ENCODE measurements around the gene HDAC9.

- TF ChIP-seq, protein P1, sequence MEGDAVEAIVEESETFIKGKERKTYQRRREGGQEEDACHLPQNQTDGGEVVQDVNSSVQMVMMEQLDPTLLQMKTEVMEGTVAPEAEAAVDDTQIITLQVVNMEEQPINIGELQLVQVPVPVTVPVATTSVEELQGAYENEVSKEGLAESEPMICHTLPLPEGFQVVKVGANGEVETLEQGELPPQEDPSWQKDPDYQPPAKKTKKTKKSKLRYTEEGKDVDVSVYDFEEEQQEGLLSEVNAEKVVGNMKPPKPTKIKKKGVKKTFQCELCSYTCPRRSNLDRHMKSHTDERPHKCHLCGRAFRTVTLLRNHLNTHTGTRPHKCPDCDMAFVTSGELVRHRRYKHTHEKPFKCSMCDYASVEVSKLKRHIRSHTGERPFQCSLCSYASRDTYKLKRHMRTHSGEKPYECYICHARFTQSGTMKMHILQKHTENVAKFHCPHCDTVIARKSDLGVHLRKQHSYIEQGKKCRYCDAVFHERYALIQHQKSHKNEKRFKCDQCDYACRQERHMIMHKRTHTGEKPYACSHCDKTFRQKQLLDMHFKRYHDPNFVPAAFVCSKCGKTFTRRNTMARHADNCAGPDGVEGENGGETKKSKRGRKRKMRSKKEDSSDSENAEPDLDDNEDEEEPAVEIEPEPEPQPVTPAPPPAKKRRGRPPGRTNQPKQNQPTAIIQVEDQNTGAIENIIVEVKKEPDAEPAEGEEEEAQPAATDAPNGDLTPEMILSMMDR (IDR thresholded peaks at IDR 0.05; ENCODE audit: insufficient read depth, low read length, poor library complexity, severe bottlenecking), result no peak
- no peak for TF ChIP-seq EZH2phosphoT487 (conservative IDR thresholded peaks at IDR 0.05; ENCODE audit: low read length)
Measured at GRCh38 chr7:18614841-18615240, 119.3 kb downstream of the HDAC9 start.
